Measurements from ENCODE around the gene ADGRG6. TPM values are rescaled to one million over a fixed set of nuclear protein-coding genes. Genes with fewer than 3 reads are reported as not detected.

Gene ADGRG6
- total and polyA plus RNA-seq, 3 donors from 2014 or later, result 5.1 to 10.6 (median 7.2) TPM

DNA sequence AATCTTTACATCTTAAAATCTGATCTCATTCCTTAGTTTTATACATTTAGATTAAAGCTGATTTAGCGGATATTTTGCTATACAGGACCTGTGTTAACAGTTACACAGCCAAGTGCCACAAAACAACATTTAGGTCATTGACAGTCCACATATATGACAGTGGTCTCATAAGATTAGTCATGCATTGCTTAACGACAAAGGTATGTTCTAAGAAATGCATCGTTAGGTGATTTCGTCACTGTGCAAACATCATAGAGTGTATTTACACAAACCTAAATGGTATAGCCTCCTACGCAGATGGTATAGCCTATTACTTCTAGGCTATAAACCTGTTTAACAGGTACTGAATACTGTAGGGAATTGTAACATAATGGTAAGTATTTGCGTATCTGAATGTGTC is 21.6 kb downstream of the ADGRG6 start:
- 92 to 96% methylated on average over 6 of the region's 6 CpGs for WGBS, 2 donors
- H3K9me3 ChIP-seq, result no peaks in the 10 kb centered on the region
- no peaks in the 10 kb centered on the region for H3K4me1 ChIP-seq
- H3K36me3 ChIP-seq (ENCODE audit: low read depth, missing control alignments), result no peaks in the 10 kb centered on the region
- TF ChIP-seq, protein P1, sequence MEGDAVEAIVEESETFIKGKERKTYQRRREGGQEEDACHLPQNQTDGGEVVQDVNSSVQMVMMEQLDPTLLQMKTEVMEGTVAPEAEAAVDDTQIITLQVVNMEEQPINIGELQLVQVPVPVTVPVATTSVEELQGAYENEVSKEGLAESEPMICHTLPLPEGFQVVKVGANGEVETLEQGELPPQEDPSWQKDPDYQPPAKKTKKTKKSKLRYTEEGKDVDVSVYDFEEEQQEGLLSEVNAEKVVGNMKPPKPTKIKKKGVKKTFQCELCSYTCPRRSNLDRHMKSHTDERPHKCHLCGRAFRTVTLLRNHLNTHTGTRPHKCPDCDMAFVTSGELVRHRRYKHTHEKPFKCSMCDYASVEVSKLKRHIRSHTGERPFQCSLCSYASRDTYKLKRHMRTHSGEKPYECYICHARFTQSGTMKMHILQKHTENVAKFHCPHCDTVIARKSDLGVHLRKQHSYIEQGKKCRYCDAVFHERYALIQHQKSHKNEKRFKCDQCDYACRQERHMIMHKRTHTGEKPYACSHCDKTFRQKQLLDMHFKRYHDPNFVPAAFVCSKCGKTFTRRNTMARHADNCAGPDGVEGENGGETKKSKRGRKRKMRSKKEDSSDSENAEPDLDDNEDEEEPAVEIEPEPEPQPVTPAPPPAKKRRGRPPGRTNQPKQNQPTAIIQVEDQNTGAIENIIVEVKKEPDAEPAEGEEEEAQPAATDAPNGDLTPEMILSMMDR (IDR thresholded peaks at IDR 0.05), result no peak
- no peak for TF ChIP-seq POLR2A (IDR thresholded peaks at IDR 0.05)
- intact Hi-C loops (cut with DNase I; ENCODE audit: low total_unique reads), result no loop called here
- no peak overlapping the region for H3K27ac ChIP-seq
- H3K4me3 ChIP-seq, result no peak overlapping the region
- H3K27me3 ChIP-seq, result no peaks in the 10 kb centered on the region
- no peak for DNase-seq

DNA sequence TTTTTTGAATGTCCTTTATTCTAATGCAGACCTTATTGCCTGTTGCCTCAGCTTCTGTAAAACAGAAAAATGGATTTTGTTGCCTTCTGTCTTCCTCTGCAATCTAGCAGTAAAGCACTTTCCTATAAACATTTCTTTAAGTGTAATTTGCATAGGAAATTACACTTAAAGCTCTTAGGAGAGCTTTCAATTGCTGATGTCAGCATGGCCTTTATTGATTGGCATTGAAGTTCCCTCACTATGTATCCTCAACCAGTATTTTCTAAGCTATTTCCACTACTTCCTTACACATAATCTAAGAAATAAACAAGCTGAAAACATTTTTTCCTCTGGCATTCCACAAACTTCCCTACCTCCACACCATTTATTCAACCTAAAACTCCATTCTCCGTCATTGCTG is 22.3 kb downstream of the ADGRG6 start:
- WGBS, 2 donors, result 79 to 91% methylated on average over 1 of the region's 1 CpG
- Histone ChIP-seq H3K27me3 (no peaks in the 10 kb centered on the region), H3K4me1 (no peaks in the 10 kb centered on the region), H3K27ac (no peak overlapping the region), H3K9me3 (no peaks in the 10 kb centered on the region), H3K36me3 (ENCODE audit: low read depth, missing control alignments) (no peaks in the 10 kb centered on the region), H3K4me3 (no peak overlapping the region)
- TF ChIP-seq, protein P1 (IDR thresholded peaks at IDR 0.05), result no peak
- no peak for TF ChIP-seq POLR2A (IDR thresholded peaks at IDR 0.05)
- no peak for DNase-seq
- intact Hi-C loops (cut with DNase I; ENCODE audit: low total_unique reads), result no loop called here

DNA sequence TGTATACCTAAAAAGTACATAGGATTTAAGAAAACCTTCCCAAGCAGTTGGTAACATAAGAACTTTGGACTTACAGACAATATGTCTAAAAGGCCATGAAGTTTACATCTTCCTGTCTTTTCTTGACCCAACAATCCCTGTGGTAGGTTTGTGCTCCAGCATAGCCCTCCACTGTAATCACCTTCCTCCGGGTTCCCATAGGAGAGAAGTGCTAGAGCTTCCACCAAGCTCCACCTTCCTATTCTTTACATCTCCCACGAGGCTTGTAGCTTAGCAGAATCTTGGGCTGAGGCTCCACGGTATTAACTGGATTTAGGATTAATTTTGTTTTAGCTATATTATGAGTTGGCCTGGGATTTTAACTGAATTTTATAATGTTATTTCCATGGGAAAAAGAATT is 23.3 kb downstream of the ADGRG6 start:
- 87 to 89% methylated on average over 3 of the region's 3 CpGs for WGBS, 2 donors
- Histone ChIP-seq H3K27ac (no peak overlapping the region), H3K9me3 (no peaks in the 10 kb centered on the region), H3K4me3 (no peak overlapping the region), H3K4me1 (no peaks in the 10 kb centered on the region), H3K36me3 (ENCODE audit: low read depth, missing control alignments) (no peaks in the 10 kb centered on the region), H3K27me3 (no peaks in the 10 kb centered on the region)
- intact Hi-C loops (cut with DNase I; ENCODE audit: low total_unique reads), result no loop called here
- no peak for DNase-seq
- TF ChIP-seq POLR2A (IDR thresholded peaks at IDR 0.05), result no peak
- TF ChIP-seq, protein P1 (IDR thresholded peaks at IDR 0.05), result no peak

DNA sequence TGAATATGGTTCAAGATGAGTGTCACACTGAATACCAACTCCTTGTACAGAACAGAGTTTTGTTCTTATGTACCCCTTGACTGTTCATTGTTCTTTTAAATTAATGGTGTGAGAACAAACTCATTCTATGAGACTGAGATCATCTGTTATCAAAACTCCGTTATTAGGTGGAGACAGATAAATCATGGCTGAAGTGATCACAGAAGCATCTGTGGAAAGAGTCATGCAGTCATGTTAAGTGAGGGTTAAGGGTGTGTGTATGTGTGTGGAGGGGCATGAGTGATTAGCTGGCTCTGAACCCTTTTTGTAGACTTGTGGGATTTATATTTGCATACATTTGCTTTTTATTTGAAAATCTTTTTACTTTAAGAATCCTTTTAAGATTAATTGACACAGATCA is 24.7 kb downstream of the ADGRG6 start:
- TF ChIP-seq, protein P1 (IDR thresholded peaks at IDR 0.05), result no peak
- TF ChIP-seq POLR2A (IDR thresholded peaks at IDR 0.05), result no peak
- WGBS, 2 donors, result 50 to 65% methylated on average over 1 of the region's 1 CpG
- intact Hi-C loops (cut with DNase I; ENCODE audit: low total_unique reads), result no loop called here
- H3K4me3 ChIP-seq, result no peak overlapping the region
- no peaks in the 10 kb centered on the region for H3K36me3 ChIP-seq (ENCODE audit: low read depth, missing control alignments)
- no peaks in the 10 kb centered on the region for H3K27me3 ChIP-seq
- no peak overlapping the region for H3K27ac ChIP-seq
- H3K4me1 ChIP-seq, result no peaks in the 10 kb centered on the region
- DNase-seq, result no peak
- H3K9me3 ChIP-seq, result no peaks in the 10 kb centered on the region

DNA sequence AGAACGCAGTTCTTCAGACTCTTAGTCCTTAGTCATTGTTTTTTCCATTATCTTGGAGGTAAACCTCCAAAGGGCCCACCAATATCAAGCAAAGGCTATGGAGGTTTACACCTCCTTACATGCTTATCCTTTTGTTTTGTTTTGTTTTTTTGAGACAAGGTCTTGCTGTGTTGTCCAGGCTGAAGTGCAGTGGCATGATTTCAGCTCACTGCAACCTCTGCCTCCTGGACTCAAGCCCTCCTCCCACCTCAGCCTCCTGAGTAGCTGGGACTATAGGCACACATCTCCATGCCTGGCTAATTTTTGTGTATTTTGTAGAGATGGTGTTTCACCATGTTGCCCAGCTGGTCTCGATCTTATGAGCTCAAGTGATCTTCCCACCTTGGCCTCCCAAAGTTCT is 26.3 kb downstream of the ADGRG6 start:
- no peak for TF ChIP-seq POLR2A (IDR thresholded peaks at IDR 0.05)
- TF ChIP-seq, protein P1 (IDR thresholded peaks at IDR 0.05), result no peak
- intact Hi-C loops (cut with DNase I; ENCODE audit: low total_unique reads), result no loop called here
- Histone ChIP-seq H3K4me3 (no peak overlapping the region), H3K27me3 (no peaks in the 10 kb centered on the region), H3K36me3 (ENCODE audit: low read depth, missing control alignments) (no peaks in the 10 kb centered on the region), H3K9me3 (no peaks in the 10 kb centered on the region), H3K4me1 (no peaks in the 10 kb centered on the region), H3K27ac (no peak overlapping the region)
- no peak for DNase-seq
- 92 to 96% methylated on average over 2 of the region's 2 CpGs for WGBS, 2 donors
